ENCODE measurements around the gene MYLK3.
"Not testable (repeated sequence)": the region's sequence is repeated elsewhere in the genome, so short reads cannot be mapped to it uniquely, and the experiment has no call there.

Gene MYLK3

DNA sequence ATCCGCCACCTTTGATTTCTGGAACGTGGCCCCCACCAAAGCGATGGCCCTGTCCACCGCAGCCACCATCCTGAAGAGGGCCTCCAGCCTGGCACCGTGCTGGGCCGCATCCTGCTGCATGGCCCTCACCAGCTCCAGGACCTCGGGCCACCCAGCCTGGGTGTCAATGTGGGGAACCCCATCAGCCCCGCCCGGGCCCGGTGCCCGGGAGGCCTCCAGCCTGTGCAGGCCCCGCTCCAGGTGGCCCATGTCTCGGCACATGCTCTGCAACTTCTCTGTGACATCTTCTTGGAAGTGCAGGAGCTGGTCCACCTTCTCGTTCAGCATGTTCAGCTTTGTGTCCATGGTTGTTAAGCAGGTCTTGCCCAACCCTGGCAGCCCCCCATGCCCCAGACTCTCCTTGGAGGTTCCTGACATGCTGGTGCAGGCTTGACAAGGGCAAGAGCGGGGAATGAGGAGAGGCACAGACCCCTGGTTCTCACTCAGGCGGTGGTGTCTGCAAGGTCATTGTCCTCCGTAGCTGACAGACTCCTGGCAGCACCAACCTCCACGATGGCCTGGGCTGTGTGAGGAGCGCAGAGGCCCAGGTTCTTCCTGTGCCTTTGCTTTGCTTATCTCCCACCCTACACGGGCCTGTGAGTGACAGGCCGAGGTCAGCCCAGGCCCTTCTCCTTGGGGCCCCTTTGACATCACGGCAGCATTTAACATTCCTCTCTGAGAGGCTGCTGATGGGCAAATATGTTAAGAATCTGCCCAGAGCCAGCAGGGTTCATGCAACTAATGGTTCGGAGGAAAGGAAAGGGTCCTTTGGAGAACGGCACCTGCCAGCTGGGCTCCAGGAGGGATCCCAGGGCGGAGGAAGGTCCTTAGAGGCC, at the start of gene MYLK3:
TSS of gene MYLK3 (minus strand) at position 568 of the 875 bp plus-strand sequence. CDS start at position 417, 151 bp downstream.
- no peak for DNase-seq

DNA sequence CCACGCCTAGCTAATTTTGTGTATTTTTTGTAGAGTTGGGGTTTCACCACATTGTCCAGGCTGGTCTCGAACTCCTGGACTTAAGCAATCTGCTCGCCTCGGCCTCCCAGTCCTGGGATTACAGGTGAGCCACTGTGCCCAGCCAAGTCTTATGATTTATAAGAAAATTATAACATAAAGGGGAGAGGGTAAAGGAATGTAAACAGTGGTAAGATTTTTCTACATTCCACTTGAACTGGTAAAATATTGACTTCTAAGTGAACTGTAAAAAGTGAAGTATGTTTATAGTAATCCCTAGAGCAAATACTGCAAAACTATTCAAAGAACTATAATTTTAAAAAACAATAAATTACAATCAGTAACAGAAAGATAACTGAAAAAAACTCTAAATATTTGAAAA, 49.4 kb upstream of the MYLK3 start:
- no peak for DNase-seq

DNA sequence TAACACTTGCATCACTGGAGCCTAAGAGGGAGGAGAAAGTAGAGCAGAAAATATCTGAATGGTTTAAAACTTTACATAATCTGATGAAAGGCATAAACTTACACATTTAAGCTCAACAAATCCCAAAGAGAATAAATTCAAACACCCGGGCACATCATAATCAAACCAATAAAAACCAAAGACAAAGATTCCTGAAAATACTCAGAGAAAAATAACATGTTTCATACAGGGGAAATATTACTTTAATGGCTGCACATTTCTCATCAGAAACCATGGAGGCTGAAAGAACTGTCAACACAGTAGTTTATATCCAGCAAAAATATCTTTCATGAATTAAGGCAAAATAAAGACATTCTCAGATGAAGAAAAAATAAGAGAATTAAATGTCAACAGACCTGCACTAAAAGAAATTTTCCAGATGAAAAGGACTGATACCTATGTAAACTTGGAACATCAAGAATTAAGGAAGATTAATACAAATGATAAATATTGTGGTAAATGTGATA, 48.7 kb upstream of the MYLK3 start:
- DNase-seq = no peak

DNA sequence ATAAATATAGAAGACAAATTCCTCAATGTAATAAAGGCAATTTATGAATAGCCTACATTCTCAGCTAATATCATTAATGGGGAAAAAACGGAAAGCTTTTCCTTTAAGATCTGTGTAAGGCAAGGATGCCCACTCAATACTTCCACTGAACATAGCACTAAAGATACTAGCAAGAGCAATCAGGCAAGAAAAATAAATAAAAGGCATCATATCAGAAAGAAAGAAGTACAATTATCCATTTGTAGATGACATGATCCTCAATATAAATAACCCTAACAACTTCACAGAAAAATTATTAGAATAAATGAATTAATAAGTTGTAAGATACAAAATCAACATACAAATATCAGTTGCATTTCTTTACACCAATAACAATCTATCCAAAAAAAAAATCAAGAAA, 45.7 kb upstream of the MYLK3 start:
- no peak for DNase-seq

DNA sequence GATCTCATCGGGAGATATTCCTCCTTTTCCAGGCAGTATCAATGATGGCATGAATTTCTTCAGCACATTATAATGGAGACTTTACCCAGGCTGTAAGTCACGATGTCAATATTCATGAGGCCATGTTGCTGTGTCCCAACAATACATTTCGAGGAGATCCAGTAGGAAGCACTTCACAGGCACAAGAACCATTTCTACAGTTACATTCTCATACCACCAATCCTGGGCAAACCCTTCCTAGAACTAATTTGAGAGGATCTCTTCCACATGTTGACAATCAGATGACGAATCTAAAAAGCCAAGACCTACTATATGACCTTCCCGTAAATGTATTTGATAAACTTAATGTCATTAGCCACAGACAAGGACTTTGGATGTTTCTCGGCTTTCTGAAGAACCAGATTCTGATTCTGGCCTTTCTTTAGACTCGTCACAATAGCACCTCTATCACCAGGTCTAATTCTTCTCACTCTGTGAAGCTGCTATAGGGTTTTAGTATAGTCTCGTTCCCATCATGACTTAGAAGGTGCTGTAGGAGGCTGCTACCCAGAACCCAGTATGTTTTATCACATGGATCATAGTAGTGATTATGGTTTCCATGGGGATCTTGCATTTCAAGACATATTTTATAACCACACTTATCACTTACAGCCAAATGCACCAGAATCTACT, 42.6 kb upstream of the MYLK3 start:
- no peak for DNase-seq

DNA sequence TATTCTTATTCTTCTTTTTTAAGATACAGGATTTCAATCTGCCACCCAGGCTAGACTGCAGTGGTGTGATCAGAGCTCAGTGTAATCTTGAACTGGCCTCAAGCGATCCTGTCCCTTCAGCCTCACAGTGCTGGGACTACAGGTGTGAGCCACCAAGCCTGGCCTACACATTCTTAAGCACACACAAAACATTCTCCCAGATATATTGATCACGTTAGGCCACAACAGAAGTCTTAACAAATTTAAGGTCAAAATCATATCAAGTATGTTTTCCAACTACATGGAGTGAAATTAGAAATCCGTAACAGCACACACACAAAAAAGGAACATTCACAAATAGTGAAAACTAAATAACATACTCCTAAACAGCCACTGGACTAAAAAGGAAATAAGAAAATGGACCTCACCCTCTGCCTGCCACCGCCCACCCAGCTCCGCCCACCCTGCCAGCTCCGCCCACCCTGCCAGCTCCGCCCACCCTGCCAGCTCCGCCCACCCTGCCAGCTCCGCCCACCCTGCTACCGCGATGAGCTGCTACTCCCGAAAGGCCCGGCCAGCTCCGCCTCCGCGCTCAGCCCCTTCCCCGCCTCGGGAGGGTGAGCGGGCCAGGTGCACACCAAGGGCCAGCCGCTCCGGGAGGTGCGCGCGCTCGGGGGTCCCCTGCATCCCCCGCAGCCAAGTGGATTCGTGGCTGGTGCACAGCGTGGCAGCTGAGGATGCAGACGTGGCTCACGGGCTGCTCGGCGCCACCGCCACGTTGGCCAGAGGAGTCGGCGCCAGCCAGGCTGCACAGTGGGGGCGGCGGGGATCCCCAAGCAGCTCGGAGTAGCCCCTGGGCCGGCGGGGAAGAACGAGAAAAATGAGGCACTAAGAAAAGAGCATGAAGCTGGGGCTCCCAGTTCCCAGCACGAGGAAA, 41.6 kb upstream of the MYLK3 start:
- DNase-seq = peak; percentile 68

DNA sequence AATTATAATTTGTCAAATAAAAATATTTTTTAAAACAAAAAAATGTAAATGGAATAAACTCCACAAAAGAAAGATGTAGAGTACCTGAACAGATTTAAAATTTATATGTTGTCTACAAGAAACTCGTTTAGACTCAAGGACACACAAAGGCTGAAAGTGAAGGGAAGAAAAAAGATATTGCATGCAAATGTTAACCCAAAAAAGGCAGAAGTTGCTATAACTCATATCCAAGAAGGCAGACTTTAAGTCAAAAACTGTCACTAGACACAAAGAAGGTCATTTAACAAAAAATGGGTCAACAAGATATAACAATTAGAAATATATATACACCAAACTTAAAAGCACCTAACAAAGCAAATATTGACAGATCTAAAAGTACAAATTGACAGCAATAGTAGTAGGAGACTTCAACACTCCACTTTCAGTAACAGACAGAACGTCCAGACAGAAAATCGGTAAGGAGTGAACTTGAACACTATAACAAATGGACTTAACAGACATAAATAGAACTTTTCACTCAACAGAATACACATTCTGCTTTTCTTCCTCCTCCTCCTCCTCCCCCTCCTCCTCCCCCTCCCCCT, 40.8 kb upstream of the MYLK3 start:
- peak; percentile 39 for DNase-seq

DNA sequence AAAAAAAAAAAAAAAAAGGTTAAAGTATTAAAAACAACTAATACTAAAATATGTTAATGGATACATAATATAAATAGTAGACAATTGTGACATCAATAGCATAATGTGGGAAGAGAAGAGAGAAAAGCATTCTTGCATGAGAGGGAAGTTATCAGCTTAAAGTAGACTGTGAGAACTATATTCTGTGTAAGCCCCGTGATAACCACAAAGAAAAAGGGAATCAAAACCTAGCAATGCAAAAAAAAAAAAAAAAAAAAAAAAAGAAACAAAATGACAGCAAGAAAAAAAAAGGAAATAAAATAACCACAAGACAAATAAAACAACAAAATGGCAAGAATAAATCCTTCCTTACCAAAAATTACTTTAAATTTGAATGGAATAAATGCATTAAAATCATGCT, 39.8 kb upstream of the MYLK3 start:
- peak; percentile 86 for DNase-seq

DNA sequence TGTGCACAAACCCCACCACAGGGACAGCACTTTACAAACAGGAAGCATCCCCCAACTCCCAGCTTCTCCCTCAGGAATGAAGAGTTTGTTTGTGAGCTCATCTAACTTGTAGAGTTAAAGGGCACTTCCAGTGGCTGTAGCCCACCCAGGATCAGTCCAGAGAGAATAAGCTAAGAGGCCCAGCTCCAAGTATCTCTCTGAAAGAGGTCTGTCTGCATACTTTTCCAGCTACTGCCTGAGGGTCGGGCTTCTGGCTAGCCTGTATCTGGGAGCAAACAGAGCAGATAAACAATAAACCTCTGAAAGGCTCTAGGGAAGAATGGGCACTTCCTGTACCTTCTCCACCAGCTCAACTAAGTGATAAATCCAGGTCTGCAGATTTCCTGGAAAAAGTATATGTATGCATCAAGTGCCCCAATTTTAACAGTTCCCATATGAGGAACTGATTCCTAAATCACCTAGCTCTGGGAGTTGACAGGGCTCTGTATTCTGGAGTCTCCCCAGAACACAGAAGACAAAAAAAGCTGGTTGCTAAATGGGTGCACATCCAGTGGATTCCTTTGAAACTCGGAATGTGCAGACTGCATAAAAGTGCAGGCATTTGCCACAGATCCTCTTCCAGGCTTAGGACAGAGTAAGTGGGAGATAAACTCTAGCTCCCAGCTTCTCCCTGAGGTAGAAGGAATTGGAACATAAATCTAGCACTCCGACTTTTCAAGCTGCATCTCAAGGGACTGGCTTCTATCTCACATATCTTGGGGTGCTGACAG, 37.1 kb upstream of the MYLK3 start:
- DNase-seq = no peak

DNA sequence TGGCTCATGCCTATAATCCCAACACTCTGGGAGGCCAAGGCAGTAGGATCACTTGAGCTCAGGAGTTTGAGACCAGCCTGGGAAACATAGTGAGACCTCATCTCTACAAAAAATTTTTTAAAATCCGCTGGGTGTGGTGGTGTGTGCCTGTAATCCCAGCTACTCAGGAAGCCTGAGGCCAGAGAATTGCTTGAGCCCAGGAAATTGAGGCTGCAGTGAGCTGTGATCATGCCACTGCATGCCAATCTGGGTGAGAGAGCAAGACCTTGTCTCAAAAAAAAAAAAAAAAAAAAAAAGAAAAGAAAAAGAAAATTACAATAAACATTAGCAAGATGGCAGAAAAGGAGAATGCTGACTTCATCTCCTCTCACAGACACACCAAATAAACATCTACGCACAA, 36.4 kb upstream of the MYLK3 start:
- not testable (repeated sequence) for DNase-seq

DNA sequence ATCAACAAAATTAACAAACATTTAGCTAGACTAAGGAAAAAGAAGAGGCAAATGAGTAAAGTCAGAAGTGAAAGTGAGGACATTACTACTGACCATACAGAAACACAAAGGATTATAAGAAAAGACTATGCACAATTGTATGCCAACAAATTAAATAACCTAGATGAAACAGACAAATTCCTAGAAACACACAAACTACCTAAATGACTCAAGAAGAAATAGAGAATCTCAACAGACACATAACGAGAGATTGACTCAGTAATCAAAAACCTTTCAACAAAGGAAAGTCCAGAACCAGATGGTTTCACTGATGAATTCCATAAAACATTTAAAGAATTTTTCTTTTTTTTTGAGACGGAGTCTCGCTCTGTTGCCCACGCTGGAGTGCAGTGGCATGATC, 35.7 kb upstream of the MYLK3 start:
- DNase-seq = peak; percentile 3

DNA sequence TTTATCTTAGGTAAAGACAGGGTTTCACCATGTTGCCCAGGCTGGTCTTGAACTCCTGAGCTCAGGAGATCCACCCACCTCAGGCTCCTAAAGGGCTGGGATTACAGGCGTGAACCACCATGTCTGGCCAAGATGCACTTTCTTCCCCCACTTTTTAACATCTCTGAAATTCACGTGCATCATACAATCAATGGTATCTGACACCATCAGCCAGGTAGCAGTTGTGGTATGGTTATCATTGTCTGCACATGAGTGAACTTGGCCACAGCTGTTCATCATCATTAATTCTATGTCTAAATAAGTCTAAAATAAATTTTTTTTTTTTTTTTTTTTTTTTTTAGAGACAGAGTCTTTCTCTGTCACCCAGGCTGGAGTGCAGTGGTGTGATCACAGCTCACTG, 34.2 kb upstream of the MYLK3 start:
- DNase-seq = no peak

DNA sequence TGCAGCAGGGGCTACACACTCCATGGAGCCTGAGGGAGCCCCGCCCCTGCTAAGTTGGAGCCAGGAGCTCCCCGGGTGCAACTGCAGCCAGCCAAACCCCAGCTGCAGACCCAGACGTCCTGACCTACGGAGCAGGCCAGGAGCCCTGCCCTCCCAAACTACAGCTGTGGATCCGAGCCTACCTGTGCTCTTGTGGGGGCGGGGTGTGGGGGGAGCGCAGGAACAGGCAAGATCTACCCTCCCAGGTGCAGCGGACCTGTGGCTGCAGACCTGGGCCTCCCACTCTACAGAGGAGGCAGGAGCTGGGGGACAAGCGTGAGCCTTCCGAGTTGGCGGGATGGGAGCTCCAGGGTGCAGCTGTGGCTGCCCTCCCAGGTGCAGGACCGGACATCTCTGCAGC, 29.7 kb upstream of the MYLK3 start:
- DNase-seq = no peak

DNA sequence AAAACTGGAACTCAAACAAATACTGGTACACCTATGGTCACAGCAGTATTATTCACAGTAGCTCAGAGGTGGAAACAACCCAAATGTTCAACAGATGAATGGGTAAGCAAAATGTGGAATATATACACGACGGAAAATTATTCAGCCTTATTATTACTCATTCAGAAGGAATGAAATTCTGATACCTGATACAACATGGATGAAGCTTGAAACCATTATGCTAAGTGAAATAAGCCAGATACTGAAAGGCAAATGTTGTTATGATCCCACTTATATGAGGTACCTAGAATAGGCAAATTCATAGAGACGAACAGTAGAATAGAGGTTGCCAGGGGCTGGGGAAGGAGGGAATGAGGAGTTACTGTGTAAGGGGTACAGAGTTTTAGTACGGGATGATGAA, 27.1 kb upstream of the MYLK3 start:
- no peak for DNase-seq

DNA sequence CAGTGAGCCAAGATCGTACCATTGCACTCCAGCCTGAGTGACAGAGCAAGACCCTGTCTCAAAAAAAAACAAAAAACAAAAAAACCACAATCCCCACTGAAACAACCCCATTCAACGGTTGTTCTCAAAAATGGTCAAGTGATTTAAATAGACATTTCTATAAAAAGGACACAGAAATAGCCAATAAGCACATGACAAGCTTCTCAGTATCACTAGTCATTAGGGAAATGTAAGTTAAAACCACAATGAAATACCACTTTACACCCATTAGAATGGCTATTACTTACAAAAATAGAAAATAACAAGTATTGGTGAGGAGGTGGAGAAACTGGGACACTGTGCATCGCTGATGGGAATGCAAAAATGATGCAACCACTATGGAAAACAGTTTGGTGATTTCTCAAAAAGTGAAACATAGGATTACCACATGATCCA, 26.6 kb upstream of the MYLK3 start:
- peak; percentile 37 for DNase-seq

DNA sequence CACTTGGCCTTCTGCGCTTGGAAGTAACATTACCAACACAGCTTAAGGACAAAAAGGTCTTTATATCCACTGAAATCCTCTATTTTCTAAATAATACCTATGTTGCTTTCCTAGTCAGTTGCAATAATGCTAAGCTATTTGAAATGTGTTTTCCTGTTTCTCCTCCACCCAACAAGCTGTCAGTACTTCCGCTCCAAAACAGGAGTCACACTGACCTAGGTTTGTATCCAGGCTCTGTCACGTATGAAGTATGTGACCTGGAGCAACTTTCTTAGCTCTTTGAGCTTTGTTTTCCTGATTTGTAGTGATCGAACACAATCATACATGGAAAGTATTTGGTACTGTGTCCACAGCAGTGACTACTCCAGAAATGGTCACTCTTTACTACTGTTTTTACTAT, 24.3 kb upstream of the MYLK3 start:
- no peak for DNase-seq

DNA sequence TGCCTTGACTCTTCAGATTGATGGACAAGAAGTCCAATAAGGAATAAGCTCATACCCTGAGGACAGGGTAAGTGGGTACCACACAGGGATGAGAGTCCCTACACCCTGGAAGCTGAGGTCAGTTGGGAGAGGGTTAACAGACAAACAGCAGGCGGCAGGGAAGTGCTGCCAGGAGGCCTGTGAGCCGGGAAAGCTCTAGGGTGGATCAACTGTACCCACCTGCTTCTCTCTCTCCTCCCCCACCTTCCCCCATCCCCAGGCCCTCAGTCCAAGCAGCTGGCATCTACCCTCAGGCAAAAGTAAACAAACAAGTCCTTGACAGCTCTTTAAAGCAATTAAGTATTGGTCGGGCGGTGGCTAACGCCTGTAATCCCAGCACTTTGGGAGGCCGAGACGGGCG, 20.7 kb upstream of the MYLK3 start:
- no peak for DNase-seq

DNA sequence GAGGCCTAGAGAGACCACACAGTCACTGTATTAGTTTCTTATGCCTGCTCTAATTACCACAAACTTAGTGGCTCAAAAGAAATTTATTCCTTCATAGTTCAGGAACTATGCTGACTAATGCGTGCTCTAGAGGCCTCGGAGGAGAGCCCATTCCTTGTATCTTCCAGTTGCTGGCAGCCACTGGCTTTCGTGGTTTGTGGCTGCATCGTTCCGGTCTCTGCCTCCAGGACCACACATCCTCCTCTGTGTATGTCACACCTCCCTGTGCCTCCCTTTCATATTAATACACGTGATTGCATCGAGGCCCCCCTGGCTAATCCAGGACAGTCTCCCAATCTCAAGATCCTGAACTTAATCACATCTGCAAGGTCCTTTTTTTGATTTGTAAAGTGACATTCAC, 16.9 kb upstream of the MYLK3 start:
- no peak for DNase-seq

DNA sequence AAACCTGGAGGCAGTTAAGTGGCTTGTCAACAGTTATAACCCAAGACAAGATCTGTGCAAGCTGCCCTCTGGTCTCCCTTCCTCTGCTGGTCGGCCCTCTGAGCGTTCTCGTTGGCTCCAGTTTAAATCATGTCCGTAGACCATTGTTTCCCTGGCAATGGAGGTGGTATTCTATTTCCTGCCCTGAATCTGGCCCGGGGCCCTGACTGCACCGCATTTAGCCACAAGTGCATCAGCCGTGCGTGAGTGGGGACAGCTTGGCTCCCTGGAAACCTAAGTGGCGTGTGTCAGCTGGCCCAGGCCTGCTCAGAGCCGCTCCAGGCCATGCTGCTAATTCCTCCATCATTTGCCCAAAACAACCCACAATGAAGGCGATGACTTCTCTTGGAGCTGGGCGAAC, 15.0 kb upstream of the MYLK3 start:
- no peak for DNase-seq

DNA sequence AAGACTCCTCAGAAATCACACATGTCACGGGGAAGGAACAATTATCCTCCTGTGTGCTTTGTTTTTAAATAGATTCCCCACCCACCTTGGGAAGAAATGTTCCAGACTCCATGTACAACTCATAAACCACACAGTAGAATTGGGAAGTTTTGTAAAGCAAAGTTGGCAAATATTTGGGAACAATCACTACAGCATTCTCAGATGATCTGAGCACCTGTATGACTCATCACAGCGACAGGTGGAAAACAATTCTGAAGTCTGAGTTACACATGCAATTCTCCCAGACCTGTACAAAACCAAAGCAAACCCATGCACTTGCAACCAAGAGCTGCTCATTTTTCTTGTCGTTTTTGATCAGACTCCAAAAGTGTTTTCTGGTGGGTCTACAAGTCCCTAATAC, 14.4 kb upstream of the MYLK3 start:
- DNase-seq = no peak

DNA sequence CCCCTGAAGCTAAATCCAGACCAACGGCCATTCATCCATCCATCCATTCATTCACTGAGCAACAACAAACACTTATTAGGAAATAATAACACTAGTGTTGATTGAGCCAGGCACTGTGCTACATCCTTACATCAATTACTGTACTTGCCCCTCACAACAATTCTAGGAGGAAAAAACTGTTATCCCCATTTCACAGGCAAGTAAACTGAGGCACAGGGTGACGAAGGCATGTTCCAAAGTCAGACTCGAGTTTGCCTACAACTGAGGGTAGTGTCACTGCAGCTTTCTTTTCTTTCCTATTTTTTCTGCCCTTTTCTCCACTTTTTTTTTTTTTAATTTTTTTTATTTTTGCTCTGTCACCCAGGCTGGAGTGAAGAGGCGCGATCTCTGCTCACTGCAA, 11.2 kb upstream of the MYLK3 start:
- no peak for DNase-seq

All from inflammatory macrophage treated with lipopolysaccharide for 4 hours (primary cell).